Endothelial cell of umbilical vein (primary cell): ENCODE results near the gene PAPOLA.

Experiments
- EZH2 ChIP-seq: IDR thresholded peaks from 2 replicates; pipeline ENCODE4 v1.6.1; 2012; ENCODE audit warnings: borderline replicate concordance, low read depth, mild to moderate bottlenecking, moderate library complexity, low read length, inconsistent platforms; ENCODE audit not compliant: severe bottlenecking
- FOS ChIP-seq: IDR thresholded peaks from 2 replicates; pipeline ENCODE4 v1.6.1; 2011; ENCODE audit warnings: mild to moderate bottlenecking, low read length, moderate library complexity, borderline replicate concordance; ENCODE audit not compliant: insufficient read depth
- GATA2 ChIP-seq: IDR thresholded peaks from 2 replicates; pipeline ENCODE4 v1.7.0; 2011; ENCODE audit warnings: low read depth, mild to moderate bottlenecking, moderate library complexity, mixed read lengths, low read length; ENCODE audit not compliant: insufficient read length, insufficient read depth
- MYC ChIP-seq: IDR thresholded peaks from one replicate; pipeline ENCODE4 v1.6.1; 2011; ENCODE audit warnings: mild to moderate bottlenecking, low read depth, low read length
- POLR2A ChIP-seq: IDR thresholded peaks from 2 replicates; pipeline ENCODE4 v1.6.1; 2012; ENCODE audit warnings: low read depth, mild to moderate bottlenecking, control low read depth, low read length
- POLR2AphosphoS5 ChIP-seq: IDR thresholded peaks from 2 replicates; pipeline ENCODE4 v1.6.1; 2012; ENCODE audit warnings: low read depth, mild to moderate bottlenecking, control low read depth, low read length, moderate library complexity; ENCODE audit not compliant: insufficient read depth
- TF ChIP-seq, protein P1 (sequence below), 2 donors: IDR thresholded peaks; 1 replicate in 1 of 2; 2 replicates in 1 of 2; pipeline ENCODE4 v1.5.1; 2011; ENCODE audit warnings: low read length in 2 of 2, mild to moderate bottlenecking in 2 of 2, moderate library complexity in 2 of 2, control low read depth in 1 of 2, inconsistent platforms in 1 of 2, low read depth in 1 of 2; ENCODE audit not compliant: insufficient read depth in 1 of 2; ENCODE audit errors: extremely low read depth in 1 of 2

DNA sequence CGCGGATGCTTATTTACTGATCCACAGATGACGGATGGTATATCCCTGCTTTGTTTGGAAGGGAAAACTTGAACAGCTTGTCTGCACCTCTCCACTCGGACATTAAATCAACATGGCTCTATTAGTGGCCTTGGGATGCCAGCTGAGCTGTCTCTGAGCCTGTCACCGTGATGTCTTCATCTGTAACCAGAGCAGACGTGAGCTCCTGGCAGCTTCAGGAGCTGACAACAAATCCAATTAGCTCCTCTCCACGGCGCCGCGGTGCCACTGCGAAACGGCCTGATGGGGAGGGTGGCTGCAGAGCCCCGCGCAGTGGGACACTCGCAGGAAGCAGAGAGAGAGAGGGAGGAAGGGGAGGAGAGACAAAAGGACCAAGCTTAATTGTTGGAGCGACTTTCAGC is 112.3 kb downstream of the PAPOLA start:
- TF ChIP-seq POLR2AphosphoS5 (no peak), EZH2 (no peak), POLR2A (no peak), FOS (no peak), MYC (no peak), GATA2 (no peak)
- TF ChIP-seq, protein P1, sequence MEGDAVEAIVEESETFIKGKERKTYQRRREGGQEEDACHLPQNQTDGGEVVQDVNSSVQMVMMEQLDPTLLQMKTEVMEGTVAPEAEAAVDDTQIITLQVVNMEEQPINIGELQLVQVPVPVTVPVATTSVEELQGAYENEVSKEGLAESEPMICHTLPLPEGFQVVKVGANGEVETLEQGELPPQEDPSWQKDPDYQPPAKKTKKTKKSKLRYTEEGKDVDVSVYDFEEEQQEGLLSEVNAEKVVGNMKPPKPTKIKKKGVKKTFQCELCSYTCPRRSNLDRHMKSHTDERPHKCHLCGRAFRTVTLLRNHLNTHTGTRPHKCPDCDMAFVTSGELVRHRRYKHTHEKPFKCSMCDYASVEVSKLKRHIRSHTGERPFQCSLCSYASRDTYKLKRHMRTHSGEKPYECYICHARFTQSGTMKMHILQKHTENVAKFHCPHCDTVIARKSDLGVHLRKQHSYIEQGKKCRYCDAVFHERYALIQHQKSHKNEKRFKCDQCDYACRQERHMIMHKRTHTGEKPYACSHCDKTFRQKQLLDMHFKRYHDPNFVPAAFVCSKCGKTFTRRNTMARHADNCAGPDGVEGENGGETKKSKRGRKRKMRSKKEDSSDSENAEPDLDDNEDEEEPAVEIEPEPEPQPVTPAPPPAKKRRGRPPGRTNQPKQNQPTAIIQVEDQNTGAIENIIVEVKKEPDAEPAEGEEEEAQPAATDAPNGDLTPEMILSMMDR (IDR thresholded peaks at IDR 0.05; ENCODE audit: extremely low read depth in 1 of 2, insufficient read depth in 1 of 2, low read depth in 1 of 2, low read length in 2 of 2) = no peak
